Raji (cell line): ENCODE data around the gene CAMKMT.

Experiments used
- POLR2A ChIP-seq: IDR thresholded peaks from 2 replicates; pipeline ENCODE4 v1.6.1; 2011; ENCODE audit warnings: low read depth, low read length, control low read depth; ENCODE audit not compliant: insufficient read depth

Gene CAMKMT

GRCh38 chr2:44547718-44548117 lies 186.0 kb downstream of the CAMKMT start:
- no peak for TF ChIP-seq POLR2A

- TF ChIP-seq POLR2A, result no peak
Measured at GRCh38 chr2:44548221-44549098, 186.7 kb downstream of the CAMKMT start.

- TF ChIP-seq POLR2A, result no peak
Measured at GRCh38 chr2:44549099-44549471, 187.3 kb downstream of the CAMKMT start.

- no peak for TF ChIP-seq POLR2A
Measured at GRCh38 chr2:44549856-44550255, 188.1 kb downstream of the CAMKMT start.

GRCh38 chr2:44550561-44550960 lies 188.8 kb downstream of the CAMKMT start:
- TF ChIP-seq POLR2A, result no peak

- no peak for TF ChIP-seq POLR2A
Measured at GRCh38 chr2:44551497-44551896, 189.8 kb downstream of the CAMKMT start.

GRCh38 chr2:44553456-44553855 lies 191.7 kb downstream of the CAMKMT start:
- no peak for TF ChIP-seq POLR2A

- TF ChIP-seq POLR2A, result no peak
Measured at GRCh38 chr2:44555700-44556099, 194.0 kb downstream of the CAMKMT start.

- no peak for TF ChIP-seq POLR2A
Measured at GRCh38 chr2:44559108-44559507, 197.4 kb downstream of the CAMKMT start.

GRCh38 chr2:44560352-44560751 lies 198.6 kb downstream of the CAMKMT start:
- TF ChIP-seq POLR2A, result no peak

GRCh38 chr2:44560941-44561340 lies 199.2 kb downstream of the CAMKMT start:
- no peak for TF ChIP-seq POLR2A

GRCh38 chr2:44562737-44563136 lies 201.0 kb downstream of the CAMKMT start:
- TF ChIP-seq POLR2A, result no peak

- TF ChIP-seq POLR2A, result no peak
Measured at GRCh38 chr2:44564752-44565151, 203.0 kb downstream of the CAMKMT start.

GRCh38 chr2:44566059-44566458 lies 204.3 kb downstream of the CAMKMT start:
- no peak for TF ChIP-seq POLR2A

- TF ChIP-seq POLR2A, result no peak
Measured at GRCh38 chr2:44569491-44569890, 207.7 kb downstream of the CAMKMT start.

- TF ChIP-seq POLR2A, result no peak
Measured at GRCh38 chr2:44570271-44570670, 208.5 kb downstream of the CAMKMT start.

GRCh38 chr2:44570777-44571176 lies 209.0 kb downstream of the CAMKMT start:
- no peak for TF ChIP-seq POLR2A
